Lower leg skin (tissue), 4 donors: ENCODE measurements around the gene MCRIP2. TPM values are rescaled to one million over a fixed set of nuclear protein-coding genes. Genes with fewer than 3 reads are reported as not detected.

Experiments
- DNase-seq, 2 donors: peaks; one replicate each; pipeline ENCODE4 v3.0.0-alpha.2; 2019; ENCODE audit warnings: low spot score in 2 of 2
- H3K4me3 ChIP-seq: fragments of 200-600 bp; sonication (generic); 2 replicates; pipeline ENCODE4 v1.5.1; 2017; ENCODE audit warnings: mild to moderate bottlenecking, low read depth; ENCODE audit not compliant: poor library complexity, severe bottlenecking
- CTCF ChIP-seq, 3 donors: fragments of 450-650 bp; IDR thresholded peaks; one replicate each; pipeline ENCODE4 v1.5.1; 2016; ENCODE audit warnings: antibody characterized with exemption in 3 of 3, mild to moderate bottlenecking in 3 of 3, moderate library complexity in 2 of 3
- POLR2A ChIP-seq, 2 donors: fragments of 450-650 bp; IDR thresholded peaks; one replicate each; pipeline ENCODE4 v1.6.1; 2016 to 2017; ENCODE audit warnings: antibody characterized with exemption in 2 of 2, mild to moderate bottlenecking in 1 of 2, moderate library complexity in 1 of 2
- WGBS, 2 donors: methylation state at CpG; one replicate each; pipeline ENCODE4 v1.1.5; 2018; 5-methylcytosine and 5-hydroxymethylcytosine counted together
- intact Hi-C: fragments of 100-400 bp; cut with DNase I; formaldehyde crosslinking; loops from one replicate; pipeline ENCODE4 v1.15.0; 2023; ENCODE audit warnings: low total_unique reads
- total RNA-seq, 4 donors: library from RNA; depleted of rRNA; stranded (reverse); fragments of >200 nt; gene quantifications; one replicate each; pipeline ENCODE4 v1.1.0, GENCODE V29; 2016

MCRIP2 gene
- total RNA-seq, 4 donors from 2014 or later = 10.5 to 31.3 (median 23.2) TPM

GRCh38 chr16:600781-601180 lies 40.8 kb upstream of the MCRIP2 start:
- intact Hi-C loops = no loop called here
- H3K4me3 ChIP-seq = no peak overlapping the region
- no peak for TF ChIP-seq POLR2A (IDR thresholded peaks at IDR 0.05)
- no peak for TF ChIP-seq CTCF (IDR thresholded peaks at IDR 0.05)
- 60 to 64% methylated on average over 7 of the region's 7 CpGs for WGBS, 2 donors
- DNase-seq = no peak

GRCh38 chr16:603933-604332 lies 37.7 kb upstream of the MCRIP2 start:
- no peak for DNase-seq
- 74 to 76% methylated on average over 5 of the region's 5 CpGs for WGBS, 2 donors
- no peak overlapping the region for H3K4me3 ChIP-seq
- no peak for TF ChIP-seq POLR2A (IDR thresholded peaks at IDR 0.05)
- TF ChIP-seq CTCF (IDR thresholded peaks at IDR 0.05) = no peak
- intact Hi-C loops = no loop called here

GRCh38 chr16:606656-607307 lies 34.8 kb upstream of the MCRIP2 start:
- intact Hi-C loops = no loop called here
- 86 to 91% methylated on average over 14 to 21 of the region's 22 CpGs for WGBS, 2 donors
- no peak overlapping the region for H3K4me3 ChIP-seq
- no peak for DNase-seq
- TF ChIP-seq CTCF (IDR thresholded peaks at IDR 0.05) = no peak
- no peak for TF ChIP-seq POLR2A (IDR thresholded peaks at IDR 0.05)

- no peak for DNase-seq
- no peak overlapping the region for H3K4me3 ChIP-seq
- TF ChIP-seq CTCF (IDR thresholded peaks at IDR 0.05) (no peak), POLR2A (IDR thresholded peaks at IDR 0.05) (no peak)
- intact Hi-C loops = no loop called here
- whole genome bisulfite sequencing, 2 donors = 76 to 80% methylated on average over 10 of the region's 10 CpGs
Measured at GRCh38 chr16:608019-608418, 33.6 kb upstream of the MCRIP2 start.

- no peak for DNase-seq
- TF ChIP-seq POLR2A (IDR thresholded peaks at IDR 0.05) = no peak
- no peak for TF ChIP-seq CTCF (IDR thresholded peaks at IDR 0.05)
- WGBS, 2 donors = 90 to 91% methylated on average over 13 of the region's 13 CpGs
- no peak overlapping the region for H3K4me3 ChIP-seq
- intact Hi-C loops = no loop called here
Measured at GRCh38 chr16:609316-609715, 32.3 kb upstream of the MCRIP2 start.

- 91% methylated on average over 8 to 14 of the region's 14 CpGs for WGBS, 2 donors
- intact Hi-C loops = no loop called here
- TF ChIP-seq CTCF (IDR thresholded peaks at IDR 0.05) = no peak
- no peak for TF ChIP-seq POLR2A (IDR thresholded peaks at IDR 0.05)
- H3K4me3 ChIP-seq = no peak overlapping the region
- no peak for DNase-seq
Measured at GRCh38 chr16:609984-610383, 31.6 kb upstream of the MCRIP2 start.
